Cardiac muscle cell (in vitro differentiated cells and primary cell): Measurements from ENCODE around the gene RAD51. TPM values are rescaled to one million over a fixed set of nuclear protein-coding genes. Genes with fewer than 3 reads are reported as not detected.
A peak's percentile ranks its signal among the peaks of the same experiment; 100 is the strongest.

Source experiments
- DNase-seq, 2 donors: peaks; one replicate each; pipeline versions ENCODE4 v3.0.0 to v3.0.0-alpha.2; 2010 to 2017; ENCODE audit warnings: low read depth in 1 of 2, low spot score in 1 of 2
- H3K27ac ChIP-seq: fragments of 200-600 bp; sonication (generic); 2 replicates; pipeline ENCODE4 v1.5.1; 2016
- H3K27me3 ChIP-seq: fragments of 200-600 bp; sonication (generic); 2 replicates; pipeline ENCODE4 v1.6.0; 2016; ENCODE audit warnings: control low read depth
- H3K36me3 ChIP-seq: fragments of 200-600 bp; sonication (generic); 2 replicates; pipeline ENCODE4 v1.5.1; 2016; ENCODE audit warnings: control low read depth
- H3K4me1 ChIP-seq: fragments of 200-600 bp; sonication (generic); 2 replicates; pipeline ENCODE4 v1.8.1; 2017; ENCODE audit warnings: low read depth, mild to moderate bottlenecking, mixed run types
- H3K4me3 ChIP-seq: fragments of 200-600 bp; sonication (generic); 2 replicates; pipeline ENCODE4 v1.5.1; 2016; ENCODE audit warnings: mild to moderate bottlenecking
- H3K9me3 ChIP-seq: fragments of 200-600 bp; sonication (generic); 2 replicates; pipeline ENCODE4 v1.5.1; 2017; ENCODE audit warnings: low read depth, mild to moderate bottlenecking, control low read depth
- CTCF ChIP-seq: IDR thresholded peaks from 2 replicates; pipeline ENCODE4 v1.5.1; 2012; ENCODE audit warnings: low read depth, mild to moderate bottlenecking, low read length
- polyA plus RNA-seq: library from polyadenylated mRNA; unstranded; fragments of >200 nt; fragmentation: Nextera tagmentation; extraction: Ambion mirVana; gene quantifications from 2 replicates; pipeline ENCODE4 v1.2.1, GENCODE V29; 2016
- total RNA-seq: library from RNA; depleted of rRNA; stranded (reverse); fragments of >200 nt; gene quantifications from 2 replicates; pipeline ENCODE4 v1.2.3, GENCODE V29; 2016

Gene RAD51
- total and polyA plus RNA-seq, 2 experiments from 2014 or later: 6.0 to 17.5 TPM

GRCh38 chr15:40723919-40724318 is 28.9 kb downstream of the RAD51 start:
- DNase-seq: no peak
- no peaks in the 10 kb centered on the region for H3K36me3 ChIP-seq

GRCh38 chr15:40731034-40731433 is 36.1 kb downstream of the RAD51 start:
- Histone ChIP-seq H3K4me3 (no peak overlapping the region), H3K4me1 (no peaks in the 10 kb centered on the region), H3K27ac (no peak overlapping the region), H3K27me3 (no peaks in the 10 kb centered on the region), H3K36me3 (peaks cover 16% of the 10 kb centered on the region), H3K9me3 (no peaks in the 10 kb centered on the region)
- TF ChIP-seq CTCF: no peak
- DNase-seq: peak in 1 of 2 donors; percentile 13

More at GRCh38 chr15:40723919-40724318, 28.9 kb downstream of the RAD51 start:
- H3K4me1 ChIP-seq: no peaks in the 10 kb centered on the region
- no peak overlapping the region for H3K27ac ChIP-seq
- H3K9me3 ChIP-seq: no peaks in the 10 kb centered on the region
- no peaks in the 10 kb centered on the region for H3K27me3 ChIP-seq
- H3K4me3 ChIP-seq: no peak overlapping the region
- no peak for TF ChIP-seq CTCF

- Histone ChIP-seq H3K4me1 (no peaks in the 10 kb centered on the region), H3K27me3 (no peaks in the 10 kb centered on the region), H3K4me3 (no peak overlapping the region), H3K36me3 (peaks cover 33% of the 10 kb centered on the region), H3K9me3 (no peaks in the 10 kb centered on the region), H3K27ac (no peak overlapping the region)
- no peak for TF ChIP-seq CTCF
- no peak for DNase-seq
These were observed 41.6 kb downstream of the RAD51 start for GRCh38 chr15:40736575-40736974.

- no peaks in the 10 kb centered on the region for H3K27me3 ChIP-seq
- no peak overlapping the region for H3K27ac ChIP-seq
- H3K4me3 ChIP-seq: no peak overlapping the region
- no peak for DNase-seq
- no peak for TF ChIP-seq CTCF
- H3K9me3 ChIP-seq: no peaks in the 10 kb centered on the region
- H3K36me3 ChIP-seq: peaks cover 33% of the 10 kb centered on the region
- H3K4me1 ChIP-seq: no peaks in the 10 kb centered on the region
These were observed 42.1 kb downstream of the RAD51 start for GRCh38 chr15:40737048-40737447.

- Histone ChIP-seq H3K36me3 (peaks cover 29% of the 10 kb centered on the region), H3K27ac (no peak overlapping the region), H3K4me3 (no peak overlapping the region), H3K27me3 (no peaks in the 10 kb centered on the region), H3K9me3 (no peaks in the 10 kb centered on the region), H3K4me1 (no peaks in the 10 kb centered on the region)
- TF ChIP-seq CTCF: no peak
- no peak for DNase-seq
These were observed 44.1 kb downstream of the RAD51 start for GRCh38 chr15:40739047-40739446.

GRCh38 chr15:40739854-40740253 is 44.9 kb downstream of the RAD51 start:
- Histone ChIP-seq H3K36me3 (peaks cover 23% of the 10 kb centered on the region), H3K27me3 (no peaks in the 10 kb centered on the region), H3K9me3 (no peaks in the 10 kb centered on the region), H3K4me1 (no peaks in the 10 kb centered on the region), H3K4me3 (no peak overlapping the region), H3K27ac (no peak overlapping the region)
- no peak for TF ChIP-seq CTCF
- no peak for DNase-seq
